OCI-LY1 (cell line): ENCODE measurements around the gene GOLGA3.

ENCODE experiments used
- EZH2 ChIP-seq: fragments of 200-600 bp; sonication (generic), shearing (Covaris generic); IDR thresholded peaks from 2 replicates; pipeline ENCODE4 v1.8.0; 2017; ENCODE audit warnings: borderline replicate concordance, mixed run types, mild to moderate bottlenecking, antibody characterized with exemption, low read length, moderate library complexity, mixed read lengths
- TF ChIP-seq, protein P1 (sequence below): fragments of 200-600 bp; sonication (generic), shearing (Covaris generic); IDR thresholded peaks from 2 replicates; pipeline ENCODE4 v1.5.1; 2017; ENCODE audit warnings: mild to moderate bottlenecking, antibody characterized with exemption, low read length, moderate library complexity, mixed read lengths

DNA sequence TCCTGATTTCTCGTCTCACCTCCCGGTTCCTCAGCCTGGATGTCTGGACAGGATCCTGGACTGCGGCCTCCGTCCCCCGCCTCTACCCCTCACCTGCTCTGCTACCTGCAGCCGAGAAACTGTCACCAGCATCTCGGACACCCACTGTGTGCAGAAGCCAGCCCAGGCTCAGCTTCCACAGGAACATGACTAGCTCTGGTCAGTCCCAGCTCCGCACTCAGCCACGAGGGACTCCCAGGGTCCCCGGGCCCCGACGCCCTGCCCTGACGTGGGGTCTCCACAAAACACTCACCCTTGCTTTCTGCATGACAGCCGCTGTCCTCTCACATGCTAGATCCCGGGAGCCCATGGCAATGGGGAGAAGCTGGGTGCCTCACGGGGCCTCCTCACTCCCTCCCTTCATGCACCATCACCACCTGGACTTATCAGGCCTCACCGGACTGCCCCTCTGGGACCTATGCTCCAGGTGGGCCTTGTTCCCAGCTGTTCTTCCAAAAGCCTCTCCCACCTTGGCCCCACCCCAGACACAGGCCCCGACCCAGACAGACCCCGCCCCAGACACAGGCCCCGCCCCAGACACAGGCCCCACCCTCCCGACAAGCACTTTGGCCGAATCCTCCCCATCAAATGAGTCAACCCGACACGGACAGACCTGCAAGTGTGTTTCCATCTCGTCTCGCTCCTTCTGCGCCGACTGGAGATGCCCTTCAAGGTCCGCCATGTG is 40.1 kb downstream of the GOLGA3 start:
- TF ChIP-seq, protein P1, sequence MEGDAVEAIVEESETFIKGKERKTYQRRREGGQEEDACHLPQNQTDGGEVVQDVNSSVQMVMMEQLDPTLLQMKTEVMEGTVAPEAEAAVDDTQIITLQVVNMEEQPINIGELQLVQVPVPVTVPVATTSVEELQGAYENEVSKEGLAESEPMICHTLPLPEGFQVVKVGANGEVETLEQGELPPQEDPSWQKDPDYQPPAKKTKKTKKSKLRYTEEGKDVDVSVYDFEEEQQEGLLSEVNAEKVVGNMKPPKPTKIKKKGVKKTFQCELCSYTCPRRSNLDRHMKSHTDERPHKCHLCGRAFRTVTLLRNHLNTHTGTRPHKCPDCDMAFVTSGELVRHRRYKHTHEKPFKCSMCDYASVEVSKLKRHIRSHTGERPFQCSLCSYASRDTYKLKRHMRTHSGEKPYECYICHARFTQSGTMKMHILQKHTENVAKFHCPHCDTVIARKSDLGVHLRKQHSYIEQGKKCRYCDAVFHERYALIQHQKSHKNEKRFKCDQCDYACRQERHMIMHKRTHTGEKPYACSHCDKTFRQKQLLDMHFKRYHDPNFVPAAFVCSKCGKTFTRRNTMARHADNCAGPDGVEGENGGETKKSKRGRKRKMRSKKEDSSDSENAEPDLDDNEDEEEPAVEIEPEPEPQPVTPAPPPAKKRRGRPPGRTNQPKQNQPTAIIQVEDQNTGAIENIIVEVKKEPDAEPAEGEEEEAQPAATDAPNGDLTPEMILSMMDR, result no peak
- TF ChIP-seq EZH2, result no peak
